ENCODE results near the gene ANKRD49.

ANKRD49 gene

GRCh38 chr11:94545264-94546161 is 51.7 kb downstream of the ANKRD49 start:
- no peak for DNase-seq

- DNase-seq = no peak
Measured at GRCh38 chr11:94546162-94546470, 52.3 kb downstream of the ANKRD49 start.

- no peak for DNase-seq
Measured at GRCh38 chr11:94546886-94547285, 53.1 kb downstream of the ANKRD49 start.

GRCh38 chr11:94549146-94549545 is 55.4 kb downstream of the ANKRD49 start:
- DNase-seq = no peak

Data from CD4-positive, alpha-beta T cell treated with Interferon gamma for 1 hour (primary cell).